Measurements from ENCODE around the gene AP2A2.

The AP2A2 gene

GRCh38 chr11:924406-925157 lies 1.1 kb upstream of the AP2A2 start:
- DNase-seq = no peak

- DNase-seq = no peak
Observed at GRCh38 chr11:925158-925495, 543 bp upstream of the AP2A2 start.

GRCh38 chr11:926341-926916 lies 759 bp downstream of the AP2A2 start:
- DNase-seq = peak in 3 of 4 experiments; percentile 23 to 46 (median 46)

GRCh38 chr11:927871-928270 lies 2.2 kb downstream of the AP2A2 start:
- DNase-seq = no peak

DNA sequence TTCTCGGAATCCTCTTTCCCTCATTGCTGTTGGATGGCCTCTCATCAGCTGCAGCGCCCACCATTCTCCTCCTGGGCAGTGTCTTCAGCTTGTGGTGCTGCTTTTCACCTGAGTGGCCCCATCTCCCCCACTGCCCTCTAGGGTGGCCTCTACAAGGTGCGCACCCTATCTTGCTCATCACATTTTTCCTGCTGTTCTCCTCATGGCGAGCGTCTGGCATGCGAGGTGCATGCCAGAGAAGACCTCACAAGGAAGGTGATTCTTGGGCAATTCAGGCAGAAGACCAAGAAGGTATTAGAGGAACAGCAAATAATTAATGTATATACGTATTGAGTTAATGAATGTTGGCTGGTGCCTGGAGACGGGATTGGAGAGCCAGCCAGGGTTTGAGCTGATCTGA lies 3.1 kb downstream of the AP2A2 start:
- DNase-seq = no peak

- no peak for DNase-seq
Observed at GRCh38 chr11:929405-929804, 3.7 kb downstream of the AP2A2 start.

DNA sequence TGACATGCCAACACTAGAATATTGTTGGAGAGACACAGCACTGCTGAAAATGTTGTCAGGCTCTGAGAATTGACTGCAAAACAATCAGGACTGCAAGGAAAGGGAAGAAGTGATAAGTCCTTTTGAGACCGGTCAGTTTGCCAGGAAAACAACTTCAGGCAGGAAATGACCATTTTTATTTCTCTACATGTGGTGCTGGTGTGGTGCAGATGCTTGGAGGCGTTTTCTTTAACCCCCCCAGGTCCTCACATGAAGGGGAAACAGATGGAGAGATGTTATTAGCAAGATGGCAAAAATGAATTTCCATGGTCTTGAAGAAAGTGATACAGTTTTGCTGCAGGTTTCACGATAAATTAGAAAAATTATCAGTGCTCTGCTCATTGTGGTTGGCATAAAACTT lies 5.7 kb downstream of the AP2A2 start:
- DNase-seq = peak in 2 of 4 experiments; percentile 20 to 34

DNA sequence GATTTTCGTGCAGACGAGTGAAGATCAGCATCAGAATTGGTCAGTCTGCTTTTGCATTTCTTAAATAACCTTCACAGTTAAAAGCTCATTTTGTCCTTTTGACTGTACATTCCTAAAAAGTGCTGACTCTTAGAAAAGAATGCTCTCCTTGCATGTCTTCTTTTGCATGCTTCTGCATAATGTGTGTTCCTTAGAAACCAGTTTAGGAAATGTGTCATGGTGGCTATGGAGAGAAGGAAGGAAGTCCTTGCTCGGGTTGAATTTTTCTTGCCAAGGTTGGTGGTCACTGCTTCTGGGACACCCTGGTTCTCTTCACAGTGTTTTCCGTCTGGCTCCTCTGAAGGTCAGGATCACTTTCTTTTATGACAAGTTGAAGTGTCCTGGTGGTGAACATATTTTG lies 6.8 kb downstream of the AP2A2 start:
- peak; percentile 63 to 90 (median 78) for DNase-seq

DNA sequence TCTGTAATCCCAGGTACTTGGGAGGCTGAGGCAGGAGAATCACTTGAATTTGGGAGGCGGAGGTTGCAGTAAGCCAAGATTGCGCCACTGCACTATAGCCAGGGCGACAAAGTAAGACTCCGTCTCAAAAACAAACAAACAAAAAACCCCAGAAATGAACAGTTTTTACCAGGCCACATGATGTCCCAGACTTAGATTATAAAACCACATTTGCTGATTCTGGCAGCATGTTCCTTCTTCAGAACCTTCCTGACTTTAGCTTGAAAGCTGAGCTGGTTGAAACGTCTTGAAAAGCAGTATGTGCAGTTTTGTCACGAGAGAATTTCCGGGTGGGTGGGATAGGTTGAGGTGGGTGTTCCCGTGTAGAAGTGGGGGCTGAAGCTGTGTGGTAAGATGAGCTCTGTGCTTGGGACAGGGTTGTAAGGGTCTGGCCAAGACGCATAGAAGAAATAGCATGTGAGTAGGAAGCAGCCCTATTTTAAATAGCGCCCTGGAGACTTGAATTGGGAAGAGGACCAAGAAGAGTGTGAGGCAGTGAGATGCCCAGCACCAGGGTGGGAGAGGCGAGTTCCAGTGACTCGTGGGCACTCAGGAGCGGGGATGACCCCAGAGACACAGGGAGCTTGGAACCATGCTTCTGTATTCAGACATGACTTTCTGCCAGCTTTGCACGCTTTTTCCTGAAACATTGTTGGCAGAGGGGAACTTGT lies 7.6 kb downstream of the AP2A2 start:
- peak; percentile 66 to 87 (median 81) for DNase-seq

GRCh38 chr11:933936-934335 lies 8.3 kb downstream of the AP2A2 start:
- DNase-seq = no peak

- DNase-seq = no peak
Observed at GRCh38 chr11:934527-934926, 8.9 kb downstream of the AP2A2 start.

GRCh38 chr11:936199-936598 lies 10.5 kb downstream of the AP2A2 start:
- DNase-seq = no peak

- DNase-seq = no peak
Observed at GRCh38 chr11:937841-938261, 12.2 kb downstream of the AP2A2 start.

- DNase-seq = no peak
Observed at GRCh38 chr11:940496-941135, 14.9 kb downstream of the AP2A2 start.

DNA sequence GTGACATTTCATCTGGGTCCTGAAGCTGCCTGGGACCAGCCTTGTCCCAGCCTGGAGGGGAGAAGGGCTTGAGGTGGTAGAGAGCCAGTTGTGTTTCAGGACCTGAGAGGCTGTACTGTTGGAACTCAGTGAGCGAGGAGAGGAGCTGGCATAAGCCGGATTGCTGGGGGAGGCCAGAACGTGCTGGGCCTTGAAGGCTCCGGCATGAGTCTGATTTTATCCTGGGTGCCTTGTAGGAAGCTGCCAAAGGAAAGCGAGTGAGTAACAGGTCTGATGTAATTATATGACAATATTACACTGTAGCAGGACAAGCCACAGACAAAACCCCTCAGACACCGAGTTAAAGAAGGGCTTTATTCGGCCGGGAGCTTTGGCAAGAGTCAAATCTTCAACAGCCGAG lies 17.2 kb downstream of the AP2A2 start:
- peak in 3 of 4 experiments; percentile 40 to 58 (median 50) for DNase-seq

DNA sequence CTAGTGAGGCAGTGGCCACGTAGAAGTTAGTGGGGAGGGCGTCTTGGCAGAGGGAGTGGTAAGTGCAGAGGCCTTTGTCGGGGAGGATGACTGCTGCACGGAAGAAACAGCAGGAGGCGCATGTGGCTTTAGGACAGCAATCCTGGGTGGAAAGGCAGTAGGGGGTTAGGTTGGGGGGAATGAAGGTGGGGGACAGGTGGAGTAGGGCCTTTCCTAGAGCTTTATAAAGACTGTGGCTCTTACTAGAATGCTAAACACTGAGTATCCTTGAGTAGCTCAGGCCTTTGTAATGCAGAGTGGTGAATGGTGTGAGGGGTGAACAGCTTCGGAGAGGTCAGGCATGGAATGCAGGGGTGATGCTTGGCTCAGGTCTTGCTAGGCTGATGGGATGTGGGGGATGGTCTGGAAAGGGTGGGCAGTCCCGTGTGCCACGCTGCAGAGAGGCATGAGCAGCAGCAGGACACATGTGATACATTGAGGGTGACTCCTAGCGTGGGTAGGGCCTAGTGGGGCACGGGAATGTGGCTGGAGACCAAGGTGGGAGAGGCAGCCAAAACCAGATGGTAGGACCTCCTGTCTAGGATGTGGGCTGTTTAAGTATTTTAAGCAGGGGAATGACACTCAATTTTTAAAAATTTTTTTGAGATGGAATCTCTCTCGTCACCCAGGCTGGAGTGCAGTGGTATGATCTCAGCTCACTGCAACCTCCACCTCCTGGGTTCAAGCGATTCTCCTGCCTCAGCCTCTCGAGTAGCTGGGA lies 19.2 kb downstream of the AP2A2 start:
- no peak for DNase-seq

GRCh38 chr11:945986-946385 lies 20.3 kb downstream of the AP2A2 start:
- no peak for DNase-seq

DNA sequence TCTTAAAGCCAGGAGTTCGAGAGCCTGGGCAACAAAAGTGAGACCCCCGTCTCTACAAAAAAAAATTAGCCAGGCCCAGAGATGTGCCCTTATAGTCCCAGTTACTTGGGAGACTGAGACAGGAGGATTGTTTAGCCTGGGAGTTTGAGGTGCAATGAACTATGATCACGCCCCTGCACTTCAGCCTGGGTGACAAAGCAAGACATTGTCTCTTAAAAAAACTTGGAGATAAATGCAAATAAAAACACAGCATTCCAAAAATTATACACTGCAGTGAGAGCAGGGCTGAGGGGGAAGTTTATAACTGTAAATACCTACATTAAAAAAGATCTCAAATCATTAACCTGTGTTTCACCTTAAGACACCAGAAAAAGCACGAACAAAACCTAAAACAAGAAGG lies 22.1 kb downstream of the AP2A2 start:
- DNase-seq = no peak

DNA sequence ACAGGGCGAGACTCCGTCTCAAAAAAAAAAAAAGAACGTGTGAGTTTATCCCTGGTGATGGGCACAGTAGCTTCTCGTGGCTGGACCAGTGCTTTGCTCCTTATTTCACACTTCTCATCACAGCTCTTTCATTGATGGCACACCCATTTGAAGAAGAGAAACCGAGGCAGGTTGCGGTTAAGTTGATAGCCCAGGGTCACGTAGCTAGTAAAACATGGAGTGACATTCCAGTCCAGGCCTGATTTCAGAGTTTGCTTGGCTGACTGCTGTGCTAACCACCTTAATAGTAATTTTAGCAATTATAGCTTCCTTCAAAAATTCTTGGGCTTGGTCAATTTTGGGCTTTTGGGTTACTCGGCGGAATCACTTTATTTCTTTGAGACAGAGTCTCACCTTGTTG lies 25.8 kb downstream of the AP2A2 start:
- DNase-seq = no peak

- no peak for DNase-seq
Observed at GRCh38 chr11:952406-953385, 27.0 kb downstream of the AP2A2 start.

DNA sequence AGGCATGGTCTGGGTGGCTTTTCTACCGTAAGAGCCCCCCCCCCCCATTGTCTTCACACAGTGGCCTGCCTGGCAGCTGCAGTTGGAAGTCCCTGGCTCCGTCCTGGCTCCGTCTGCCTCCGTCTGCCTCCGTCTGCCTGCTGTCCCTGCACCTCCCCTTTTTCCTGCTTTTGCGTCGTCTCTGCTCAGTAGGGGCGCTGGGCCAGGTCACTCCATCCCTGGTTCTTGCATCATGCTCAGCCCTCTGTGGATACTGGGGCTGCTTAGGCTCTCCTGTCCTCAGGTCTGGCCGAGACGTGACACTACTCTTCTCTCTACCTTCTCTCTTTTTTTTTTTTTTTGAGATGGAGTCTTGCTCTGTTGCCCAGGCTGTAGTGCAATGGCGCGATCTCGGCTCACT lies 27.8 kb downstream of the AP2A2 start:
- DNase-seq = no peak
